NCI-H345 treated with DMSO at 0.1 percent for 48 hours (cell line): ENCODE measurements around the gene CCDC39.
A peak's percentile ranks its signal among the peaks of the same experiment; 100 is the strongest.

Source experiments
- DNase-seq: peaks from one replicate; lab custom pipeline; 2025; ENCODE audit not compliant: unreplicated experiment; lab: John Stamatoyannopoulos, UW

The CCDC39 gene

GRCh38 chr3:180679178-180680096 is at the start of gene CCDC39:
Gene CCDC39 (minus strand): TSS chr3:180679489. CDS start chr3:180679380, 109 bp downstream.
- peak; percentile 97 for DNase-seq

DNA sequence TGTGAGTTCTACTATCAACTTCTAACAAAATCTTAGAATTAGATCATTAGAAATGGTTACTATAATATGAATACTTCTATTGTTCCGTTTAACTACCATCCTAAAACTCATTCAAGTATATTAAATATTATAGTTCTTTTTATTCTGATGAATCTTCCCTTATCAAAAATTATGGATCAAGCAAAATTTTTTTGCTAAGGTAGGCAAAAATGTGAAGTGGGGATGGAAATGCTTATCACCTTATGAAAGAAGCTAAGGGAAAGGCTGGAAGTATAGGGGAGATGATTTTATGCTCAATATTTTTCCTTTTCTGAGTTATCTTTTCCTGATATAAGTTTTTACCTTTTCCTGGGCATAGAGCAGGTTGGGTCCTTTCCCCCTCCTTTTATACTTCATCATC is 40.7 kb upstream of the CCDC39 start:
- DNase-seq: no peak

DNA sequence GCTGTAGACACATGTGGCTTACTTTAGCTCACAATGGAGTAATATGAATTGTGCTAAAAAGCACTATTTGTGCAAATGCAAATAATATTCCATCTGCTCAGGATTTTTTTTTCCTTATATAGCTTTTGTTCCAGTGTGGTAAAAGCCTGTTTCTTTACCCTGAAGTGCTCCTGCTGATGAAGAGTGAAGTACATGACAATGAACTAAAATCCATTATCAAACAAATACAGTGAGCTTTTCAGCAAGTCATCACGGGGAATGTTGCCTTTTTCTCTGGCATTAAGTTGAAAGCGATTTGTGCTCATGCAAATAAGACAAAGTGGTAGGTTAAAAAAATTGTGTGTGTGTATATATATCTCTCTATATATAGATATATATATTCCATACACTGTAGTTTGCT is 28.6 kb upstream of the CCDC39 start:
- DNase-seq: peak; percentile 32

GRCh38 chr3:180705619-180706018 is 26.3 kb upstream of the CCDC39 start:
- no peak for DNase-seq

DNA sequence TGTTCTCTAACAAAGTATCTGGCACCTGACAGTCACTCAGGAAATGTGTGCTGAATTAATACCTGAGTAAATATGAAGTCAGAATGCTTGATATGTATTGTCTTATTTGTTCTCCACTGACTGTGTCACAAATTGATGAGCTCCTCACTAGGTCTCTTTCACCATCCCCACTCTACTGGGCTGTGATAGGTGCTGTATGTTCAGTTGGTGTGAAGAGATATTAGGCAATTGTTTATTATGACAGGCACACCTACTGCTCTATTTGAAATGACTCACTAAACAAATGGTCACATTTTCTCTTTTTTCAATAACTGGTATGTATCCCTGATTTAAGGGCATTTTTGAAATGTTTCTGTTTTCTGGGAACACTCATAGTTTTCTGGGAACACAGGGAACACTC is 25.2 kb upstream of the CCDC39 start:
- no peak for DNase-seq

DNA sequence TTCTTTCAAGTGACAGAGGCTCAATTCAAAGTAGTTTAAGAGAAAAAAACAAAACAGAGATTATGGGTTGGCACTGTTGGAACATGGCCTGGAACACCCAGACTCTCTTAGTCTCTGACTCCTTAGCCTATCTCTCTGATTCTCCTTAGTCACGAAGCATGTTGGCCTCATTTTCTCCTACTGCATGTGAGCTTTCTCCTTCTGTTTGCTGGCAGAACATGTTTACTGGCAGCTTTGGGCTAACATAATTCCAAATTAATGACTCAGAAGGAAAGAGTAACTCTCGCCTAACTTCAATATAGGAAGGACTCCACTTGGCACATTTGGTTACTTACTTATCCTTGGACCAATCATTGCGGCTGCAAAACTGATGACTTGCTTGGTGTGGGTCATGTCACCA is 21.7 kb upstream of the CCDC39 start:
- DNase-seq: no peak

DNA sequence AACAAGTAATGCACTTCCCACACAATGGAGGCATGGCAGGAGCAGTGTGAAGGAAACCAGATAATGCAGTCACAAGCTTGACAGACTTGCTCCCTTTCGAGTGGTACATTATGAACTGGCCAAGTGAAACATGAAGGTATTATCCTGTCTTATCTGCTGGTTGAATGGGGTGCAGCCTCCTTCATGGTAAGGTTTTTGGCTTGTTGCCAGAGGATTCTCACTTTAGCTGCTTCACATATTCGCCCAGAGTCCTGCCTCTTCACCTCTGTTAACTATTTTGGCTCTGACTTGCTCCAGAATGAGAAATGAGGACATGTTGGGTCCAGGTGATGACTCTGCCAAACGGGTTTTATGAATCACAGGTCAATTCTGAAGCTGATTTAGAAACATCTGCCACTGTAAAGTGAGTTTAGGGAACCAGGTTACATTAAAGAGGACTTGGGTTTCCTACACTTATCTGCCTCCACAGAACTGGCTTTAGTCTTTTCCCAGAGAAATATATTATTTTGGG is 19.5 kb upstream of the CCDC39 start:
- no peak for DNase-seq

GRCh38 chr3:180694321-180694720 is 15.0 kb upstream of the CCDC39 start:
- no peak for DNase-seq

DNA sequence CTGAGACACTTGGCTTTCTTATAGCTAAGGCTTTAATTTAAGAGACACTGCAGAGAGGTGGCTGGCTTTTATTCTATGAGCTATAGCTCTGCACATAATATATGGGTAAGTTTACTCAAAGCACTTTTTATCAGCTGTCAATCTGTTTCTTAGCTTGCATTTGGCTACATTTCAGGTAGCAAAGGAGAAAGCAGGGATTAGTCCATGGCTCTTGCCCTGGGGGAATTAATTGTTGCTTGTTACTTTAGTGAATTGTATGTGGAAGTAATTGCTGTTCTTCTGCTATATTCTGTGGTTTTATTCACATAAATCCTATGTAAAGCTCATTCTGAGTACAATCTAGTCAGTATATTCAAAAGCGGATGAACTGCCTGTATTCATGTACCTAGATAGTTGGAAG is 14.4 kb upstream of the CCDC39 start:
- no peak for DNase-seq

- peak; percentile 52 for DNase-seq
Measured at GRCh38 chr3:180690061-180690460, 10.8 kb upstream of the CCDC39 start.

- DNase-seq: no peak
Measured at GRCh38 chr3:180684807-180685206, 5.5 kb upstream of the CCDC39 start.

GRCh38 chr3:180683816-180684215 is 4.5 kb upstream of the CCDC39 start:
- DNase-seq: no peak

- DNase-seq: peak; percentile 83
Measured at GRCh38 chr3:180680097-180680430, 775 bp upstream of the CCDC39 start.

DNA sequence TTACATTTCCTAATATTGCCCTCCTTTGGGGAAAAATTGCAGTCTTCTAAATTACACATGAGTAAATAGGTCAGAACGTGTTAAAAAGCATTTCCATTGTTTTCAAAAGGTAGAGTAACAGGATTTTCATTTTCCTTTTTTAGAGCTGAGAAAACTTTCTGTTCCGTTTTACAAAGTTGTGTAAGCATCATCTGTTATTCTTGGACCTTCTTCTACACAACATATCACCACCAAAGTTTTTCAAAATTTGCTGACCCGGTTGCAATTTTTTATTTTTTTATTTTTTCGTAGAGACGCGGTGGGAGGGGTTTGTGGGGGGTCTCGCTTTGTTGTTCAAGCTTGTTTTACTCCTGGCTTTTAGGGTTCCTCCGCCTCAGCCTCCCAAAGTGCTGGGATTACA is 1.1 kb downstream of the CCDC39 start:
- DNase-seq: no peak

DNA sequence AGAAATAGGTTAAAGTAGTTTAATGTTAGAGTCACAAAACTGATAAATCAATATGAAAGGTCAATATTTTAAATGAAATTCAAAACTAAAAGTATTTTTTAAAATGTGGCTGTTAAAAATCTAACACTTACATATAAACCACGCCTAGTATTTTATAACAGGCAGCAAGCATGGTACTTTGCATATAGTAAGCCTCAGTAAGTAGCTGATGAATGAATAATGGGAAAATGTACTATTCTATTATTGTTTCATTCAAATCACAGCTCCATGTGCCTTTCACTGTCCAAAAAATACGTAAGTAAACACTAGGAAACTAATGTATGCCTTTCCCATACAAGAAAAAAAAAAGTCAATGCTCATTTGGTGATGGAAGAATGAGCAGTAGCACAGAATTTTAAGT is 17.8 kb downstream of the CCDC39 start:
- DNase-seq: no peak

DNA sequence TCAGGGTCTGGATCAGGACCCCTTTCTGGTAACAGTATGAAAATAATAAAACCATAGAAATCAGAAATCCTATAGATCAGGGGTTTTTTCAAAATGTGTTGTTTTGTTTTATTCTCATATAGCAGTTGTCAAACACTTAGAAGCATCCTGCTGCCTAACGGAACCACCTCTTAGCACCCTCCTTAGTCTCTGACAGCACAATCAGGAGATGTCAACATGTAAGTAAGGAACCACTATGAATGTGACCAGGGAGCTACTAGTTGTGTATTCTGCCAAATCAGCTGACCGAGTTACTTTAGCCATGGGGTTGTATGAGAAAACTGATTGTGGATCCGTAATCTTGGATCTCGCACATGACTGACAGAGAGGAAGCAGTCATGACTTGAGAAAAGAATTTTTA is 22.2 kb downstream of the CCDC39 start:
- no peak for DNase-seq

DNA sequence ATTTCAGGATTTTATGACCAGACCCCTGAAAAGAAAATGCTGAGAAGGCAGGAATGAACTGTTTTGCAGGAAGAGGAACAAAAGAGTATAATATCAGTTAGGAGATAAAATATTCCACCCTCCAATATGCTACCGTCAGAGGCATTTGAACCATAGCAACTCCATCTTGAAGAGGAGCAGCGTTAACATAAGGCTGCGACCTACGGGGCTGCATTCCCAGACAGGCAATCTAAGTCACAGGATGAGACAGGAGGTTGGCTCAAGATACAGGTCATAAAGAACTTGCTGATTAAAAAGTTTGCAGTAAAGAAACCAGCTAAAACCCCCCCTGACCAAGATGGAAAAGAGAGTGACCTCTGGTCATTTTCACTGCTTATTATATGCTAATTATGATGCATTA is 22.9 kb downstream of the CCDC39 start:
- no peak for DNase-seq

DNA sequence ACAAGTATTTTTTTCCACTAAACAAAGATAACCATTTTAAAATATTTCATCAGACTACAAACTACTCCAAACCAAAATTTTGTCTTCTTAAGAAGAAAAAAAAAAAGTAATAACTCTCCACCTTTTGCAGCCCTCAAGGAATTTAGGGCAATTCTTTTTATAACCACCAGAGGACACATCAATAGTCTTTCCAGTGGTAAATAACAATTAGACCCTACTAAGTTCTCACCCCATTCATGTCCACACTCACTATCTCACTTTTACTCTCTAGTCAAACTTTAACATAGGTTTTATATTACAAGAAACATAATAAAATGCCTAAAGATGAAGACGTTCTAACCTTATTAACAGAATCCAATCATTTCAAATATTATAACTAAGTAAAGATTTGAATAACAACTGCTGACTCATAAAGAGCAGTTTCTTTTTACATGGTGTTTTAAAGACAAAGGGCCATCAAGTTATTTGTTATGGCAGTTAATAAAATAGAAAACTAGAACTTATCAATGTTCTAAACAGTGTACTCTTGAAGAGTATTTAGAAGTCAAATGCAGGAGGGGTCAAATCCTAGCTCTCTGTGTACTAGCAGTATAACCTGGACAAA is 33.0 kb downstream of the CCDC39 start:
- DNase-seq: no peak

DNA sequence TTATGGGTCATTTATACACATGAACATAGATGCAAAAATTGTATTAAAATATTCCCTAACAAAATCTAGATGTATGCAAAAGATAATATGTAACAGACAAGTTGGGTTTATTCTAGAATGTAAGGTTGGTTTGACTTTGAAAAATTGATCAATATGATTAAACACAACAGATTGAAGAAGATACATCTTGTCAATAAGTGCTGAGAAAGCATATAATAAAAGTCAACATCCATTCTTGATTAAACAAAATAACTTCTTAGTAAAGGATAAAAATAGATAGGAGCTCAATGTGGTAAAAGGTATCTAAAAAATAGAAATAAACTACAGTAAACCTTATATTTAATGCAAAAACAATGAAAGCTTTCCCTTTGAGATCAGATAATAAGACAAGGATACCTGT is 38.3 kb downstream of the CCDC39 start:
- DNase-seq: no peak

- DNase-seq: no peak
Measured at GRCh38 chr3:180633722-180634121, 45.6 kb downstream of the CCDC39 start.

DNA sequence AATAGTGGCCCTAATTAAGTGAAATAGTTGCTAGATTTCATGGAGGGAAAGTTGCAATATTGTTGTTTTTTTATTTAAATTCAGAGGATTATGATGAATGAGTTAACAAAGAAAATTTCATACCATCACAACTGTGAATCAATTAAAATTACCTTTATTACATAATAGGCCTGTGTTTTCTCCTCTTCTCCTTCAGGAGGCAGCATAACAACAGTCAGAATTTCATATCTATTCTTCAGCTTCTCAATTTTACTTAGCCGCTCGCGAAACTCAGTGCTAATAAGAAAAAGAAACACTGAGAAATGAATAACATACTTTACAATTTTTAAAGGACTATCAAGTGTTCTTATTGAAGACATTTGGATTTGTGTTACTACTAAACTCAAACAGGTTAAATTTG is 48.0 kb downstream of the CCDC39 start:
- DNase-seq: no peak

GRCh38 chr3:180630371-180630770 is 48.9 kb downstream of the CCDC39 start:
- no peak for DNase-seq
